DMS 273 (cell line): Measurements from ENCODE around the gene LDLRAD3.

Experiments used
- DNase-seq: peaks from one replicate; lab custom pipeline; 2025; ENCODE audit not compliant: unreplicated experiment; lab: John Stamatoyannopoulos, UW

The LDLRAD3 gene

DNA sequence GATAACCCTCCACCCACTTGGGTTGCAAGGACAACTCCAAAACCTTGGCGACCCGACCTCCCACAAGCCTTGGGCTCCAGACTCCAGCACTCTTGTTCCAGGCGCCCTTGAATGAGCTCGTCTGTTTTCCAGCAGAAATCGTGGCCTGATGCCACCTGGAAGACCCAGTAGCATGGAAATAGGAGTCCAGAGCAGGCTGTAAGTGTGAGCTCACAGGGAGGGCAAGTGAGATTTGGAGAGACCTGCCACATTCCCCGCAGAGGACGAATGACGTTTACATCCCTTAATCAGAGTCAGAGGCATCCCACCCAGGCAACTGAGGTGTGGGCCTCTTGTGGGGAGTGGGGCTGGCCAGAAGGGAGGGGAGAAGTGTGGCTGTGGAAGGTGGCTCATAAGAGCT is 71.9 kb downstream of the LDLRAD3 start:
- peak; percentile 47 for DNase-seq

DNA sequence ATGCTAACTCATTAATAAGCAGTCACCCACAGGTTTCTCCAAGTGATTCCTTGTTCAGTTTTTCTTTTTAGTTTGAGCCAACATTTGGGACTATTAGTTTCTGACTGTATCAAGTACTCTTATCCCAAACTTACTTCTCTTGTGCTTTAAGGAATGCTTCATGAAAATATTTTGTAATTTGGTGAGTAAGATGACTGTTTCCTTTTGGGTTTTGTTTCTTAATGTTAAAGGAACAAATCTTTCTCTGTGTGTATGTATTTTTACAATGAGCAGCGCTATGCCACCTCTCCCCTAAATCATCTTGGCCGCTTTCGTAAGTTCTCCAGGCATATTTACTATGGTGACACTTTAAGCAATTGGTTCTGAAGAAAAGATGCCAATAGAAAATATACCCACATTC is 72.4 kb downstream of the LDLRAD3 start:
- DNase-seq = no peak

DNA sequence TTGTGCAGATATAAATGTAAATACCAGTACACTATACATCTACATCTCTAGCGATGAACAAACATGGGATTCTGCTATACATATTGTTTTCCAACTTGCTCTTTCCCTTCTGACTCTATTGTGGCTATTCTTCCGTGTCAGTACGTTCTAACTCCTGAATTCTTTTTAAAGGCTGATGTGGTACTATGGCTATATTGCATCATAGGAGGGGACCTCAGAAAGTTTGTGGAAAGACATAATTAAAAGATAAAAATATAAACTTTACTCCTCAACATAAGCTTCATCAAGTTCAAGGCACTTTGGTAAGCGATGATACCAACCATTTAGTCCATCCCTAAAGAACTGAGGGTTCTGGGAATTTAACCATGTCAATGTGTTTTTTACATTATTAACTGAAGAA is 72.8 kb downstream of the LDLRAD3 start:
- DNase-seq = no peak

DNA sequence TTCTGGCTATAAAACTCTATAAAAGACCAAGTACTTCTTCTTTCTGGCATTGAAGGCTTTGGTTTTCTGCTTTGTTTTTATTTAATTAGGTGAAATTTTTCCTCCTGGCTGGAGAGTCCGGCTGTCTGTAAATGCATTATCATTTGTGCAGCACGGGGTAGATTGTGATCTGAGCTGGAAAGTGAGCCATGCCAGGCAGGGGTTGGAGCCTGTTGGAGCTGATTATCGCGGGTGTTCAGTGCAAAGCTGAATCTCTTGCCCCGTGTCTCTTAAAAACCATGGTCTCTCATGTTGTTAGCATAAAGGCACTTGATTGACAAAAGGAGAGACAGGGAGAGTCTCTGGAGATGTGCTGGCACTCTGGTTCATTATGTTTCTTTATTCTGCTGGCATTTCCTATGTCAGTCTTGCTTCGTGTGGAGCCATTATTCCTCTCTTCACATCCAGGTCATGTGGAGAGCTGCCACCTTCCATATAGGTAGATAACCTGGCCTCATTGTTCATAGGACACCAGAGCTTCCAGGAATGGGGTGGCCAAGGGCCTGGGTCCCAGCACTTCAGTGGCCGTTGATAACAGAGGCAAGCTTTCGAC is 75.2 kb downstream of the LDLRAD3 start:
- peak; percentile 23 for DNase-seq

DNA sequence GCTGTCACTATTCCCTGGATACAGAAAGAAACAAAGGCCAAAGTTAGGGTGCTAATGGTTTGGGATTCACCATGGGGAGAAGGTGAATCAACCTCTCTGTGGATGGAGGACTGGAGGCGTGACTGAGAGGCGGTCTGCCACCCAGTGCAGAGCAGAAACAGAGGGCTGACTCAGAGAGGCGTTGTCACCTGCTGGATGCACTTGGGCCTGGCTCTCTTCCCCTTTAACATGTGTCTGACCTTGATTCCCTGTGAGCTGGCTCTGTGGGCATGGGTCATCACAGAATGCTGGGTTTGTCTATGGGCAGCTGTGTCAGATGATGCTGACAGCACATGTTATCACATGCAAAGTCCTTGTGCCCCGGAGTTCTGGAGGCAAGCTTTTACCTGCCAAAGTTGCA is 75.9 kb downstream of the LDLRAD3 start:
- no peak for DNase-seq

DNA sequence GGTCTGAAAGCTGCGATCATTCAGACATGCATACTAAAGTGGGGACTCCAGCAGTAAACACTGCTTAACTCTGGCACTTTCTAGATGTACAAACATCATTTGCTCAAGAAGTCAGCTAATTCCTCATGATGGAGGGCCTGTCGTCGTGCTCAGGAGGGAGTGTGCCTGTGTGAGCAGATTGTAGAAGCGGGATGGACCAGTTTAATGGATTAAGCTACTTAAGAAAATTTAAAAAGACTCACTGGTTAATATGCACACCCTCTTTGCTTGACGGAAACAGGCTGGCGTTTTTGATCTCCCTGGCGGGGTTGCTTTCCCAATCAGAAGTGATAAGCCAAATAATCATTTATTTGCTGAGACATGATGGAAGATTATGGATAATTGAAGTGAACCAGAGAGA is 79.0 kb downstream of the LDLRAD3 start:
- DNase-seq = no peak

DNA sequence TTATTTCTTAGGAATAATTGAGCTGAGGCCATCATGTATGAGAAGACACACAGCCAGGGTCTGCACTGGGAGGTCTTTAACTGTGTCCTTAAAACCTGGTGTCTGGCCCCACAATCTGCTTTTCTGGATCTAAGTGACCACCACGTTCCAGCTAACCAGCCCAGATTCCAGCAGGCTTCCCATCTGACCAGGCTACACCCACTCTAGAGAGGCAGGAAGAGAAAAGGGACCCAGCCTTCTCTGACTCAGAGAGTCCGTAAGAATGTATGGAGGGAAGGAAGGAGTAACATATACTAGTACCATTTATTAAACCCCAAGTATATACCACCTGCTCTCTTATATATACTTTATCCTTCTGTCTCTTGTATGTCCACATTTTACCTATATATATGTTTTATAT is 80.1 kb downstream of the LDLRAD3 start:
- DNase-seq = no peak

DNA sequence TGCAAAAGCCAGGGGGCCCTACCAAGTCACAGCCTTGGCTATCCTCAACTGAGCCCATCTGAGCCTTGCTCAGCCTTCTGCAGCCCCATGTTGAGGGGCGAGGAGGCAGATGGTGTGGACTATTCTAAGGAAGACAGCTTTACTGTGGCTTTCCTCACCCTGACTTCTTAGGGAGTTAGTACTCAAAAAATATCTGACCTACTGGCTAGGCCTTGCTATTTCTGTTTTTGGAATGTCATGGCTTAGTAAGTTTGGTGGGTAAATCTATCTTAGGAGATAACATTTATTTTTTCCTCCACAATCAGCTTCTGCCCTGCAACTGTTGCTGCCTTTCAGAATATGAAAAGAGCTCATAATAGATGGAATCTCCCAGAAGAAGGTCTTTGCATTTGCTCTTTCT is 80.9 kb downstream of the LDLRAD3 start:
- DNase-seq = no peak

DNA sequence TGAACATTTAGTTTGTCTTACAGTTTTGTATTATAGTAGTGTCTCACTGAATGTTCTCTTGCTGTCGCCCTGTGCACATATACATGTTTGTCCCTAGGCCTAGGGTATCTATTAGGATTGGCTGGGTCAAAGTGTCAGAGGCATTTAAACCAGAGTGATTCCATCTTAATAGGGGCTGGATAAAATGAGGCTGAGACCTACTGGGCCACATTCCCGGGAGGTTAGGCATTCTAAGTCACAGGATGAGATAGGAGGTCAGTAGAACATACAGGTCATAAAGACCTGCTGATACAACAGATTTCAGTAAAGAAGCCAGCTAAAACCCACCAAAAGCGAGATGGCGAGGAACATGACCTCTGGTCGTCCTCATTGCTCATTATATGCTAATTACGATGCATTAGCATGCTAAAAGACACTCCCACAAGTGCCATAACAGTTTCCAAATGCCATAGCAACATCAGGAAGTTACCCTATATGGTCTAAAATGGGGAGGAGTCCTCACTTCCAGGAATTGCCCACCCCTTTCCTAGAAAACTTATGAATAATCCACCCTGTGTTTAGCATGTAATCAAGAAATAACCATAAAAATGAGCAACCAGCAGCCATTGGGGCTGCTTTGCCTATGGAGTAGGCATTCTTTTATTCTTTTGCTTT is 82.6 kb downstream of the LDLRAD3 start:
- DNase-seq = no peak

DNA sequence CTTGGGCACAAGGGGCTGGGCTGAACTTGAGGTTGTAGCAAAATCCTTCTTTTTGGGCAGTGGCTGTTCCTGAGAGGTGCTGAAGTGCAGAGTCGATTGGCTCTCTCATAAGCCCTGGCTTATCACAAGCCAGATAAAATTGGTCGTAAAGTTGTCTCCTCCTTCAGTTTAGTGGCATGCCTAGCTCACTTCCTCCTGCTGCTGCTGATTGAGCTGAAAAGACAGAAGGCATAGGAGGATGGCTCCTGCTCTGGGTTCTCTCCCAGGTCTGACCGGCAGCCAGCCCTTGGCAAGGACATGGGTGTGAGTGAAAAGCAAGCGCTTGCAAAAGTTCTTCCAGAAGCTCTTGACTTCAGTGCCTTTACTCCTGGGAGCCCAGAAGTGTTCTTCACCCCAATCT is 83.9 kb downstream of the LDLRAD3 start:
- DNase-seq = no peak

DNA sequence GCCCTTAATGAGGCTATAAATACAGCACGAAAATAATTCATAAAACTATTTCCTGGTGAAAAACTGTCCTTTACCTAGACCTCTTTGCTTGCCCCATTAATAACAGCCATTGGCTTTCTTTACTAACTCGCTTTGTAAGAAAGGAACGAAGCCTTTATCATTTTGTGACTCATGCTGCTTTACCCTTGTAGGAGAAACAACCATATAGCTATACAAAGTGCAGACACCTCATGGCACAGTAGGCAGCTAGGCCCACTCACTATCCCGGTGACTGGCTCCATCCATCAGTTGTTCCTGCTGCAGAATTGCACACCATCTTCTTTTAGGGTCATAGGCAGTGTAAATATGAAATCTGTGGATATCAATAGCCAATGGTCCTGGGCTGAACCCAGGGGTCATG is 85.8 kb downstream of the LDLRAD3 start:
- no peak for DNase-seq

DNA sequence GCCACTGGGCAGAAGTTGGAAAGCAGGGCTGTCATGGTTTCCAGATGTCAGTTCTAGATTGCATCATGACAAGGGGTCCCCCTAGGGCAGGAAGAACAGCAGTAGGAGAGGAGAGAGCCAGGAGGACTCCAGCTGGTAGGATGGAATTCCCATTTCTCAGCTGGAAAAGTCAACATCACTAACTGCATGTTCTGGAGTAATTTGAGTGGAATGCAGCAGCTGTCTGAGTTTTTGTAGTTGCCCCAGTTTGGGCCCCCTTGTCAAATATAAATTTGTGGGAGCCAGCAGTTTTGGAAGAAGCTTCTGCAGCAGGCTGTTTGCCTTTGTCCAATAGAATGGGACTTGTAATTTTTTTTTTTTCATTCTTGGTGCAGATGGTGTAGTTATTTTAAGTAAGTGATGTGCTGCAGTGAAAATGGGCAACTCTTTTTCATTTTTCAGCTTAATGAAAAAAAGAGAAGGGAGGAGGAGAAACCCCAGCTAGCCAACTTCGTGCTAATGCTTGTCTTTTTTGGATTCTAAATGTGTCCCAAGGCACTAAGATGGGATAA is 86.9 kb downstream of the LDLRAD3 start:
- DNase-seq = peak; percentile 52

DNA sequence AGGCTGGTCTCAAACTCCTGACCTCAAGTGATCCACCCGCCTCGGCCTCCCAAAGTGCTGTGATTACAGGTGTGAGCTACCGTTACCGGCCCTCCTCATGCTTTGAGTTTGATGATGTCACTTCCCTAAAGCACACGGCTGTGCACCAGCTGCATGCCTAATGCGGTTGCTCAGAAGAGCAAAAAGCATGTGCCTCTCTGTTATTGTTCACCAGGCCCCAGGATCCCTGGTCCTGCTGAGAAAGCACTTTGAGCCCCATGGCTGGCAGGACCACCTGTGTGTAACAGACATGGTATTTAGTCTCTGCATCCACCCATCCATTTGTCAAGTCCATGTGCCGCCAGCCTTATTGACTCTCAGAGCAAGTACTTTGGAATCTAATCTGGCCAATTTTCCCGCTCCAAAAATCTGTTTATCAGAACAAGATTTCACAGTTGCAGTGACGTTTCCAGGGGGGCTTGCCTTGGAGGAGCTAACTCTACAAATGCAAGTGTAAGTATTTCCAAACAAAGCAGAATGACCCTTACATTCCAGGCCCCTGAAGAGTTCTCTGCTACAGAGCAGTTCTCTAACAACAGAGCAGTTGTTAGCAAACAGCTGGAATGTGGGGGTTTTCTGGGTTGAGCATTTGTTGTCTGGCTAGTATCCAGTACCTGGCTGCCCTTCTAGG is 89.4 kb downstream of the LDLRAD3 start:
- no peak for DNase-seq

DNA sequence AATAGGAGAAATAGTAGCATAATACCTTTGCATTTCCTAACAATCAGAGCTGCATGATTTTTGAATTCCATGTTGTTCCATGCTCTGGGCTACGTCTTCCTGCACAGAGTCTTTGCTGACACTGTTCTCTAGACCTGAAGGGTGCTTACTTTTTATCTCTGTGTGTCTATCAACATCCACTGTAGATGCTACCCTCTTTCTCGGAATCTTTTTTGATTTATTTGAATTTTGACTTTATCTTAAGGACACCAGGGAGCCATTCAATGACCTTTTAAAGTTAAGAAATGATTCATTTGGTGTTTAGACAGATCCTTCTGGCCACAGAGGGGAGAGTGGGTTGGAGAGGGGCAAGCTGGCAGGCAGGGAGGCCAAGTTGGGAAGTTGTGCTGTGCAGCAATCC is 90.1 kb downstream of the LDLRAD3 start:
- DNase-seq = no peak

DNA sequence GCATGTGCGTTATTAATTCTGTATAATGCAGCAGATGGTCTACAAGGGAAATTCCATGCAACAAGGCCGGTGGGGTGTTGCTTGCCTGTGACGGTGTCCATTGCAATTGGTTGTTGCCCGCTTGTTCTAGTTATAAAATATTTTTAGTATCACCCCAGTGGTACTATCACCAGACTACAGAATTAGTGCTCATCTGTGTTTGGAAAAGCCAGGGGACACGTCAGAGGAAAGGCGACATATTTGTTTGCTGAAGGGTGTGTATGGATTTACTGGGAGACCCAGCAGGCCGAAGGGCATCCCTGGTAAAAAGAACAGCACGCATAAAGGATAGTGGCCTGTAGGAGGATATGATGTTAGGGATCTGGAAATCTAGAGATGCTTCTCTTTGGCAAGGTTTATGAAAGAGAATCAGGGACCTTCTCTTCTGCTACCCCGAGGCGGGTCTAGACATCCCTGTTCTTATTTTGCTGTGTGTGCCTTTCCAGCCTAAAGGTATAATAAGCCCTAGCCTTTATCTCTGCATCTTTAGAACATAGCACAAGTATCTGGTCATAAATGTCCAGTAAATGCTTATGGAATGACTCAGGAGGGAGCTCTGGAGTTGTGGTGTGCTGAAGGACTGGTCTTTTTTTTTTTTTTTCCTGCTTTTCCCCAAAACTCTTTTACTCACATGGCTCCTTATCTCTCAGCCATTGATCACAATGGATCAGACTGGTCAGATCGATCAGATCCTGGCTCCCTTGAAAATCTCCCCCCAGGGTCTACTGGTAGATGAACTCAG is 90.9 kb downstream of the LDLRAD3 start:
- no peak for DNase-seq

DNA sequence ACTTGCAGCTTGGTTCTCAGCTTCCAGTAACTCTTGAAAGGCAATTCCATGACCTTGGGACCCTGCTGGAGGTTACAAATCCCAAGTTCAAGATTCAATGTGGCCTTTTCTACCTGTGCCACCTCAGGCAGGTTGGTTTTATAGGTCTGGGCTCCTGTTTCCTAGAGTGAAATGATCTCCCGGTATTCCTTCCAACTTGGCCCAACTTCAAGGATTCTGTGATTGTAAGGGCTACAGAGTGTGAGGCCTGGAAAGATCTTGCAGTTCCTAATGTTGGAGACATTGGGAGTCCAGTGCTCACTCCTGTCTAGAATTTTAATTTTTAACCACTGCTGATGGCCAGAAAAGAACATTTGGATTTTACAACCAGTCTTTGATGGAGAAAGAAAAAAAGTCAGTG is 91.6 kb downstream of the LDLRAD3 start:
- DNase-seq = no peak

DNA sequence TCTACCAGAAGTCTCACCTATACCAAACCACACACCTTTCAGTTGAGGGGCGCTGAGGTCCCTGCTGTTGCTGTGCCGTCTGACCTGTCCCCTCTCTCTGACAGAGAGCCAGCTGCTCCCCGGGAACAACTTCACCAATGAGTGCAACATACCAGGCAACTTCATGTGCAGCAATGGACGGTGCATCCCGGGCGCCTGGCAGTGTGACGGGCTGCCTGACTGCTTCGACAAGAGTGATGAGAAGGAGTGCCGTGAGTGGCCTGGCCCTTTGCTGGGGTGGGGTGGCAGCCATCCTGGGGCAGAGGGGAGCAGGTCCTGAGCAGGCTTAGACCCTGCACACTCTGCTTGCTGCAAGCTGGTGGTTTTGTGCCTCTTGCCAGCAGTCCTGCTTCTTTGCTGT is 92.1 kb downstream of the LDLRAD3 start:
- no peak for DNase-seq

DNA sequence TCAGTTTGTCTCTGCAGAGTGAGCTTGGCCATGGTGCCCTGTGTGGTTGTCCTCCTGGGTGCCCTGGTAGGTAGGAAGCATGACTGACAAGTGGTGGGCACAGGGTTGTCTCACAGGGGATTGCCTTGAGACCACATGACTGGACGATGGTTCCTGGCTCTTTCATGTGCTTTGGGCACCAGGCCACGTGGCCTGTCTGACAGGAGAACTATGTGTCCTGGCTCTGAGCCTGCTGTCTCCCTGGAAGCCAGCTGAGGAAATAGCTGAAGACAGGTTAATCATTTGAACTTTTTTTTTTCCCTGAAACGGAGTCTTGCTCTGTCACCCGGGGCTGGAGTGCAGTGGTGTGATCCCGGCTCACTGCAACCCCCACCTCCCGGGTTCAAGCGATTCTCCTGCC is 93.2 kb downstream of the LDLRAD3 start:
- no peak for DNase-seq

DNA sequence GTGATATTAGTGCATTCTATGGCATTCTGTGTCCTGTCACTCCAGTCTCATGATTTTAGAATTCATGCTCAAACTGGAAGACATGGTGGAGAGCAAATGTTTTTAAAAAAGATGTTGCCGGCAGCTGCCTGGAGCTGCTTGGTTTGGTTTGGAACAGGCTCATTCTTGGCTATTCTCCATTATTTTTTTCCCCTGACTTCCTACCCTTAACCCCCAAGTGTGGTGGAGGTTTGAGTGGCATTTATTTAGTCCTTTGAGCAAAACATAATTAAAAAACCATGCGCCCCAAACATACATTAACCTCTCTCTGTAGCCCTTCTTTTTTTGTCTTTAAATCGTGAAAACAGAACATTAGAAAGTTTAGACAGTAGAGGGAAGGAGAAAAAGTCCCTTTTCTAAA is 94.7 kb downstream of the LDLRAD3 start:
- DNase-seq = no peak

DNA sequence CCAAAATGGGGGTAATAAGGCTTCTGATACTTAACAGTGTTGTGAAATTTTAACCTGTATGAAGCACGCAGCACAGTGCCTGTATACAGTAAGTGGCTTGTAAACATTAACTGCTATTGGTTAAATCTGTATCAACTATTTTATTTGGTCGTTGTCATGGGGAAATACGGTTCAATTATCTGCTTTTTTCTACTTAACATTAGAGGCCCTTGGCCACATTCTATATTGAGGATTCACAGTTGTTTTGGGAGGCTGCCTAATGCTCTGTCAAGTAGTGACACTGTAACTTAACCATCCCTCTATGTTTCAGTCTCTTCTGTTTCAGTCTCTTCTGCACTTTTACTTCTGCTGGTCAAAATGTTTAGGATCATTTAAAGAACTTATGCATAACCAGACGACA is 95.6 kb downstream of the LDLRAD3 start:
- DNase-seq = no peak

DNA sequence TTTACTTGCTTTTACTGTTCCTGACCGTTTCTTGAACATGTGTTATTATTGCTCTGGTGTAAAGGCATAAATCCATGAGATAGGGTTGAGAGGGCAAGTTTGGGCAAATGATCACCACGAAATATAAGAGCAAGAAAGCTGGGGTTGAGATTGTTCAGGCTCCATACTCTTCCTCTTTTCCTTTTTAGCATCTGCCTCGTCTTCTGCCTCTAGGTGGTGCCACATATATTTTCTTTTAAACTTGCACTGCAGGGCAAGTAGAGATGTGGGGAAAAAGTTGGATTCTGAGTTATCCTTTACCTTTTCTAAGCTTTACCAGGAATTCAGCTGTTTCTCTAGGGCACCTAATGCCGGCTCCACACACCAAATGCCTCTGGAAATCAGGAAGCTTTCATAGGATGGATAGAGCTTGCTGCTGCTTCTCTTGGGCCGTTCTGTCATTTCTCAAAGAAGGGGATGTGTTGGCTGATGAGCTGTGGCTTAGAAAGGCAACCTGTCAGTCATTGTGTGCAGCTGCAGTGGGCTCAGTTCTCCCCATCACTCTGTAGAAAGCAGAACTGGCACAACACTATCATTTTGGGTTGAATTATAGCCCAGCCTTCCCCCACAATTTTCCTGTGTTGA is 98.2 kb downstream of the LDLRAD3 start:
- peak; percentile 11 for DNase-seq
